Panc1 (cell line): ENCODE data around the gene PAX5. TPM values are rescaled to one million over a fixed set of nuclear protein-coding genes. Genes with fewer than 3 reads are reported as not detected.

ENCODE experiments used
- ATAC-seq: fragments of 200-7000 bp; cut with Tn5 transposase; 2 replicates; pipeline ENCODE4 v1.9.1; 2020; ENCODE audit warnings: mild to moderate bottlenecking, moderate library complexity
- BruUV-seq: library from RNA; stranded (reverse); fragments of 400-500 nt; replicated peaks from 2 replicates; lab custom pipeline; 2021; lab: Mats Ljungman, UMichigan
- CTCF ChIA-PET: fragments of 300-600 bp; sonication (Branson Sonifier 250); formaldehyde crosslinking; loops from one replicate; lab custom pipeline; 2022; ENCODE audit warnings: antibody characterized with exemption; lab: Charles Lee
- POLR2A ChIA-PET: fragments of 300-600 bp; sonication (Branson Sonifier 250); formaldehyde crosslinking; loops from one replicate; lab custom pipeline; 2022; ENCODE audit warnings: antibody characterized with exemption; lab: Charles Lee
- DNase-seq: peaks from one replicate; pipeline ENCODE4 v3.0.0-alpha.2; 2010; ENCODE audit warnings: low read depth, low spot score
- H3K27ac ChIP-seq: 2 replicates; pipeline ENCODE4 v1.5.1; 2011; ENCODE audit warnings: mild to moderate bottlenecking, low read length, inconsistent platforms
- H3K27me3 ChIP-seq: fragments of 200-500 bp; sonication (Bioruptor generic); 2 replicates; pipeline ENCODE4 v1.6.0; 2014; ENCODE audit warnings: low read length, inconsistent platforms; ENCODE audit not compliant: control insufficient read depth, insufficient read depth
- H3K36me3 ChIP-seq: fragments of 200-500 bp; sonication (Bioruptor generic); 2 replicates; pipeline ENCODE4 v1.5.1; 2014; ENCODE audit warnings: inconsistent platforms, mild to moderate bottlenecking, low read length, moderate library complexity; ENCODE audit not compliant: control insufficient read depth, insufficient read depth
- H3K4me1 ChIP-seq: 2 replicates; pipeline ENCODE4 v1.5.1; 2011; ENCODE audit warnings: inconsistent platforms, mild to moderate bottlenecking, low read length, moderate library complexity; ENCODE audit not compliant: control insufficient read depth, insufficient read depth
- H3K4me3 ChIP-seq, 2 experiments: 2 replicates each; pipeline ENCODE4 v1.5.1; 2011 to 2012; ENCODE audit warnings: low read depth in 2 of 2, low read length in 2 of 2, mild to moderate bottlenecking in 2 of 2, inconsistent platforms in 1 of 2, moderate library complexity in 1 of 2
- H3K9me3 ChIP-seq: fragments of 200-500 bp; sonication (Bioruptor generic); 2 replicates; pipeline ENCODE4 v1.5.1; 2014; ENCODE audit warnings: low read depth, mild to moderate bottlenecking, inconsistent platforms, low read length, moderate library complexity; ENCODE audit not compliant: control insufficient read depth, insufficient read depth
- POLR2AphosphoS5 ChIP-seq: IDR thresholded peaks from 2 replicates; pipeline ENCODE4 v1.6.1; 2012; ENCODE audit warnings: mild to moderate bottlenecking, low read depth, low read length, moderate library complexity
- SIN3A ChIP-seq: IDR thresholded peaks from 2 replicates; pipeline ENCODE4 v1.6.1; 2012; ENCODE audit warnings: low read depth, mild to moderate bottlenecking, low read length, moderate library complexity, borderline replicate concordance; ENCODE audit not compliant: insufficient read depth
- TCF7L2 ChIP-seq: IDR thresholded peaks from 2 replicates; pipeline ENCODE4 v1.6.1; 2011; ENCODE audit warnings: mild to moderate bottlenecking, low read depth, low read length, inconsistent platforms
- in situ Hi-C: cut with HindIII; loops from 2 replicates; pipeline ENCODE4 v1.10.0; 2016; ENCODE audit warnings: low sequenced_read_pairs, low pct_unique_long_range_greater_than_20kb
- intact Hi-C: fragments of 100-400 bp; cut with micrococcal nuclease; formaldehyde crosslinking; loops from one replicate; pipeline ENCODE4 v1.10.0; 2022; ENCODE audit not compliant: unreplicated experiment
- total RNA-seq: library from RNA; stranded (reverse); gene quantifications from one replicate; pipeline ENCODE4 v1.2.1, GENCODE V29; 2021; ENCODE audit not compliant: unreplicated experiment
- TF ChIP-seq, protein P1 (sequence below): fragments of 450-650 bp; IDR thresholded peaks from 2 replicates; pipeline ENCODE4 v1.5.1; 2017; ENCODE audit warnings: mild to moderate bottlenecking
- TF ChIP-seq, protein P2 (sequence below), 2 experiments: IDR thresholded peaks; 2 replicates each; pipeline ENCODE4 v1.6.1; 2011 to 2012; ENCODE audit warnings: low read depth in 2 of 2, control low read depth in 1 of 2, low read length in 1 of 2, mild to moderate bottlenecking in 1 of 2, moderate library complexity in 1 of 2; ENCODE audit not compliant: insufficient read depth in 1 of 2

The PAX5 gene
- total RNA-seq, 1 experiment from 2014 or later, result 0.39 TPM

DNA sequence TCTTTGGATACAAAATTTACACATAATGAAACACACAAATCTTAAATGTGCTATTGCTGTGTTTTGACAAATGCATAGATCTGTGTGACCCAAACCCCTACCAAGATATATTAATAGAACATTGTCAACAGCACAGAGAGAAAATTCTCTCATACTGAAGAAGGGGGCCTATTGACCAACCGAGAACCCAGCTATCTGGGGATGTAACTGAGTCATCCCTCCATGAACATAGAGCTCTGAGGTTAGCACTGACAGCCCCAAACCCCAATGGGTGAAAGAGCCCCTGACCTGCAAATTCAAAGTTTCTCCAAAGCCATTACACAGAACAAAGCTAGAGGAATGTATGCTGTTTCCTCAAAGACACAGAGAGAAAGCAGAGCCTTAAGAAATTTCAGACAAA lies 180.8 kb downstream of the PAX5 start:
- TF ChIP-seq, protein P1, sequence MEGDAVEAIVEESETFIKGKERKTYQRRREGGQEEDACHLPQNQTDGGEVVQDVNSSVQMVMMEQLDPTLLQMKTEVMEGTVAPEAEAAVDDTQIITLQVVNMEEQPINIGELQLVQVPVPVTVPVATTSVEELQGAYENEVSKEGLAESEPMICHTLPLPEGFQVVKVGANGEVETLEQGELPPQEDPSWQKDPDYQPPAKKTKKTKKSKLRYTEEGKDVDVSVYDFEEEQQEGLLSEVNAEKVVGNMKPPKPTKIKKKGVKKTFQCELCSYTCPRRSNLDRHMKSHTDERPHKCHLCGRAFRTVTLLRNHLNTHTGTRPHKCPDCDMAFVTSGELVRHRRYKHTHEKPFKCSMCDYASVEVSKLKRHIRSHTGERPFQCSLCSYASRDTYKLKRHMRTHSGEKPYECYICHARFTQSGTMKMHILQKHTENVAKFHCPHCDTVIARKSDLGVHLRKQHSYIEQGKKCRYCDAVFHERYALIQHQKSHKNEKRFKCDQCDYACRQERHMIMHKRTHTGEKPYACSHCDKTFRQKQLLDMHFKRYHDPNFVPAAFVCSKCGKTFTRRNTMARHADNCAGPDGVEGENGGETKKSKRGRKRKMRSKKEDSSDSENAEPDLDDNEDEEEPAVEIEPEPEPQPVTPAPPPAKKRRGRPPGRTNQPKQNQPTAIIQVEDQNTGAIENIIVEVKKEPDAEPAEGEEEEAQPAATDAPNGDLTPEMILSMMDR, result no peak
- TF ChIP-seq, protein P2, sequence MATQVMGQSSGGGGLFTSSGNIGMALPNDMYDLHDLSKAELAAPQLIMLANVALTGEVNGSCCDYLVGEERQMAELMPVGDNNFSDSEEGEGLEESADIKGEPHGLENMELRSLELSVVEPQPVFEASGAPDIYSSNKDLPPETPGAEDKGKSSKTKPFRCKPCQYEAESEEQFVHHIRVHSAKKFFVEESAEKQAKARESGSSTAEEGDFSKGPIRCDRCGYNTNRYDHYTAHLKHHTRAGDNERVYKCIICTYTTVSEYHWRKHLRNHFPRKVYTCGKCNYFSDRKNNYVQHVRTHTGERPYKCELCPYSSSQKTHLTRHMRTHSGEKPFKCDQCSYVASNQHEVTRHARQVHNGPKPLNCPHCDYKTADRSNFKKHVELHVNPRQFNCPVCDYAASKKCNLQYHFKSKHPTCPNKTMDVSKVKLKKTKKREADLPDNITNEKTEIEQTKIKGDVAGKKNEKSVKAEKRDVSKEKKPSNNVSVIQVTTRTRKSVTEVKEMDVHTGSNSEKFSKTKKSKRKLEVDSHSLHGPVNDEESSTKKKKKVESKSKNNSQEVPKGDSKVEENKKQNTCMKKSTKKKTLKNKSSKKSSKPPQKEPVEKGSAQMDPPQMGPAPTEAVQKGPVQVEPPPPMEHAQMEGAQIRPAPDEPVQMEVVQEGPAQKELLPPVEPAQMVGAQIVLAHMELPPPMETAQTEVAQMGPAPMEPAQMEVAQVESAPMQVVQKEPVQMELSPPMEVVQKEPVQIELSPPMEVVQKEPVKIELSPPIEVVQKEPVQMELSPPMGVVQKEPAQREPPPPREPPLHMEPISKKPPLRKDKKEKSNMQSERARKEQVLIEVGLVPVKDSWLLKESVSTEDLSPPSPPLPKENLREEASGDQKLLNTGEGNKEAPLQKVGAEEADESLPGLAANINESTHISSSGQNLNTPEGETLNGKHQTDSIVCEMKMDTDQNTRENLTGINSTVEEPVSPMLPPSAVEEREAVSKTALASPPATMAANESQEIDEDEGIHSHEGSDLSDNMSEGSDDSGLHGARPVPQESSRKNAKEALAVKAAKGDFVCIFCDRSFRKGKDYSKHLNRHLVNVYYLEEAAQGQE (IDR thresholded peaks at IDR 0.05; ENCODE audit: insufficient read depth in 1 of 2, low read depth in 2 of 2, low read length in 1 of 2), result no peak
- TF ChIP-seq TCF7L2, result no peak
- TF ChIP-seq POLR2AphosphoS5, result no peak
- no peak for TF ChIP-seq SIN3A
- Histone ChIP-seq H3K9me3 (no peaks in the 10 kb centered on the region), H3K27me3 (peaks cover 9% of the 10 kb centered on the region; the same call in 1 of the 2 replicates), H3K4me3 (no peak overlapping the region), H3K4me1 (no peaks in the 10 kb centered on the region), H3K36me3 (no peaks in the 10 kb centered on the region), H3K27ac (no peak overlapping the region)
- CTCF ChIA-PET, result interaction anchor here (1.4 kb wide), 1 partner anchor 20 kb away, joined by 5 read pairs; no protein-coding TSS in a partner anchor
- DNase-seq, result no peak
- POLR2A ChIA-PET, result interaction anchor here (0.6 kb wide), 1 partner anchor 104 kb away, joined by 6 read pairs; no protein-coding TSS in a partner anchor
- in situ Hi-C loops (no loop called here), intact Hi-C loops (no loop called here)
- no peak for ATAC-seq
- BruUV-seq, result no TSS peak

DNA sequence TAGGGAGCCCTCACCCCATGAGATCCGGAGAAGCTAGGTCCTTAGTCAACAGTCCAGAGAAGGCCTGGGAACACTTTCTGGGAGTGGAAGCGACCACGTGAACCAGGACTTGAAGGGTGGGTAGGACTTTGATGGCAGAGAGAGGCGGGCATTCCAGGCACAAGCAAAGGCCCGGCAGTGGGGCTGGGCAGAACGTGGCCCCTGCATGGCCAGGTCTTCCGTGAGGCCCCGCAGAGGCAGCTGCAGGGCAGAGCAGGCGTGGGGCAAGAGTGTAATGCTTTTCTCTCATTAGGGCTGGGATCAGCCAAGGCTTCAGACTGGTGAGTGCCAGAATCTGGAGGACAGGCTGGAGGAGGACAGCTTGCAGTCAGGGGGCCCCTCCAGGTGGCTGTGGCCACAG lies 184.1 kb downstream of the PAX5 start:
- BruUV-seq, result no TSS peak
- no peaks in the 10 kb centered on the region for H3K9me3 ChIP-seq
- no peak for DNase-seq
- intact Hi-C loops, result no loop called here
- peaks cover 7% of the 10 kb centered on the region; the same call in 1 of the 2 replicates for H3K27me3 ChIP-seq
- H3K36me3 ChIP-seq, result no peaks in the 10 kb centered on the region
- no peaks in the 10 kb centered on the region for H3K4me1 ChIP-seq
- no peak overlapping the region for H3K27ac ChIP-seq
- no peak overlapping the region for H3K4me3 ChIP-seq
- in situ Hi-C loops, result no loop called here
- ChIA-PET CTCF (no interaction called here), POLR2A (no interaction called here)
- TF ChIP-seq, protein P1, result no peak
- no peak for ATAC-seq
